Fibroblast of skin of back (primary cell): ENCODE measurements around the gene WRAP73. TPM values are rescaled to one million over a fixed set of nuclear protein-coding genes. Genes with fewer than 3 reads are reported as not detected.

Source experiments
- DNase-seq: peaks from one replicate; pipeline ENCODE4 v3.0.0-alpha.2; 2013
- polyA plus RNA-seq, 2 experiments: library from polyadenylated mRNA; unstranded; fragments of 120-200 nt; gene quantifications; one replicate each; pipeline ENCODE4 v1.2.1, GENCODE V29; 2013; ENCODE audit not compliant: insufficient read length in 2 of 2

WRAP73 gene
- polyA plus RNA-seq (2013, experiment 1 of 2; ENCODE audit: insufficient read length): 14.5 TPM
- 10.8 TPM for polyA plus RNA-seq (2013, experiment 2 of 2; ENCODE audit: insufficient read length)

GRCh38 chr1:3649342-3650247 lies at the start of gene WRAP73:
Gene WRAP73, minus strand, starts transcription at chr1:3650103. Its CDS starts 104 bp downstream, at chr1:3649999.
- DNase-seq: peak; percentile 91

GRCh38 chr1:3699596-3699995 lies 49.7 kb upstream of the WRAP73 start:
- DNase-seq: no peak

- DNase-seq: no peak
Measured at GRCh38 chr1:3698660-3699408, 48.9 kb upstream of the WRAP73 start.

GRCh38 chr1:3697810-3698209 lies 47.9 kb upstream of the WRAP73 start:
- DNase-seq: no peak

GRCh38 chr1:3697104-3697503 lies 47.2 kb upstream of the WRAP73 start:
- DNase-seq: no peak

GRCh38 chr1:3696689-3697088 lies 46.8 kb upstream of the WRAP73 start:
- DNase-seq: no peak

- DNase-seq: peak; percentile 19
Measured at GRCh38 chr1:3695326-3696217, 45.7 kb upstream of the WRAP73 start.

GRCh38 chr1:3693321-3693720 lies 43.4 kb upstream of the WRAP73 start:
- no peak for DNase-seq

GRCh38 chr1:3692598-3692997 lies 42.7 kb upstream of the WRAP73 start:
- DNase-seq: no peak

- DNase-seq: no peak
Measured at GRCh38 chr1:3691421-3692204, 41.7 kb upstream of the WRAP73 start.

- DNase-seq: no peak
Measured at GRCh38 chr1:3690282-3691065, 40.6 kb upstream of the WRAP73 start.

- DNase-seq: no peak
Measured at GRCh38 chr1:3689138-3689750, 39.3 kb upstream of the WRAP73 start.

GRCh38 chr1:3688356-3689137 lies 38.6 kb upstream of the WRAP73 start:
- DNase-seq: peak; percentile 13

- no peak for DNase-seq
Measured at GRCh38 chr1:3687504-3687903, 37.6 kb upstream of the WRAP73 start.

- no peak for DNase-seq
Measured at GRCh38 chr1:3685906-3686305, 36.0 kb upstream of the WRAP73 start.

- DNase-seq: no peak
Measured at GRCh38 chr1:3685222-3685621, 35.3 kb upstream of the WRAP73 start.

- DNase-seq: peak; percentile 8
Measured at GRCh38 chr1:3683992-3684391, 34.1 kb upstream of the WRAP73 start.

GRCh38 chr1:3683197-3683596 lies 33.3 kb upstream of the WRAP73 start:
- DNase-seq: no peak
